Measurements from ENCODE around the gene CELA2A.

DNA sequence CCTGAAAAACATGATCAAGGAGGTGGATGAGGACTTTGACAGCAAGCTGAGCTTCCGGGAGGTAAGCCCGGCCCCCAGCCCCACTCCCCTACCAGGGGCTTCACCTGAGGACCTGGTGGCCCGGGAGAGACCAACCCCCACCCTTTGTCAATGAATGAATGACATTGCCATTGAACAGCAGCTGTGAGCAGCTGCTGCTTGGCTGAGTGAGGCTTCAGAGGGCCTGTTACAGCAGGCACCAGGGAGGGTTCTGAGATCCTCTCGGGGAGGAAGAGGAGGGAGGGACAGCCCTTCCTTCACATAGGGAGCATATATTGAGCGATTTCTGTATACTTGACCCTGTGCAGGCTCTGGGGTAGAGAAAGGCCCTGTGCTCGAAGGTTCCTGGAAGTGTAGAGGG lies 30.6 kb upstream of the CELA2A start:
- TF ChIP-seq POLR2A (IDR thresholded peaks at IDR 0.05): no peak
- TF ChIP-seq, protein P1, sequence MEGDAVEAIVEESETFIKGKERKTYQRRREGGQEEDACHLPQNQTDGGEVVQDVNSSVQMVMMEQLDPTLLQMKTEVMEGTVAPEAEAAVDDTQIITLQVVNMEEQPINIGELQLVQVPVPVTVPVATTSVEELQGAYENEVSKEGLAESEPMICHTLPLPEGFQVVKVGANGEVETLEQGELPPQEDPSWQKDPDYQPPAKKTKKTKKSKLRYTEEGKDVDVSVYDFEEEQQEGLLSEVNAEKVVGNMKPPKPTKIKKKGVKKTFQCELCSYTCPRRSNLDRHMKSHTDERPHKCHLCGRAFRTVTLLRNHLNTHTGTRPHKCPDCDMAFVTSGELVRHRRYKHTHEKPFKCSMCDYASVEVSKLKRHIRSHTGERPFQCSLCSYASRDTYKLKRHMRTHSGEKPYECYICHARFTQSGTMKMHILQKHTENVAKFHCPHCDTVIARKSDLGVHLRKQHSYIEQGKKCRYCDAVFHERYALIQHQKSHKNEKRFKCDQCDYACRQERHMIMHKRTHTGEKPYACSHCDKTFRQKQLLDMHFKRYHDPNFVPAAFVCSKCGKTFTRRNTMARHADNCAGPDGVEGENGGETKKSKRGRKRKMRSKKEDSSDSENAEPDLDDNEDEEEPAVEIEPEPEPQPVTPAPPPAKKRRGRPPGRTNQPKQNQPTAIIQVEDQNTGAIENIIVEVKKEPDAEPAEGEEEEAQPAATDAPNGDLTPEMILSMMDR (IDR thresholded peaks at IDR 0.05): no peak
